GM19328 (cell line): Measurements from ENCODE around the gene SPON1.
"Not testable (repeated sequence)": the region's sequence is repeated elsewhere in the genome, so short reads cannot be mapped to it uniquely, and the experiment has no call there.

Source experiments
- ATAC-seq: cut with Tn5 transposase; IDR thresholded peaks from one replicate; pipeline ENCODE4 v1.9.1; 2021; ENCODE audit warnings: mild to moderate bottlenecking, moderate library complexity; ENCODE audit not compliant: unreplicated experiment

SPON1 gene

GRCh38 chr11:14075118-14076078 lies 112.9 kb downstream of the SPON1 start:
- ATAC-seq = no peak

- no peak for ATAC-seq
Observed at GRCh38 chr11:14079011-14079410, 116.5 kb downstream of the SPON1 start.

- ATAC-seq = no peak
Observed at GRCh38 chr11:14079797-14080196, 117.3 kb downstream of the SPON1 start.

- ATAC-seq = no peak
Observed at GRCh38 chr11:14081581-14082231, 119.2 kb downstream of the SPON1 start.

- ATAC-seq = no peak
Observed at GRCh38 chr11:14082338-14082737, 119.8 kb downstream of the SPON1 start.

GRCh38 chr11:14088861-14089260 lies 126.3 kb downstream of the SPON1 start:
- not testable (repeated sequence) for ATAC-seq

- ATAC-seq = no peak
Observed at GRCh38 chr11:14089690-14090462, 127.4 kb downstream of the SPON1 start.

GRCh38 chr11:14090631-14091030 lies 128.1 kb downstream of the SPON1 start:
- not testable (repeated sequence) for ATAC-seq

GRCh38 chr11:14093065-14093464 lies 130.5 kb downstream of the SPON1 start:
- no peak for ATAC-seq

GRCh38 chr11:14094481-14095037 lies 132.0 kb downstream of the SPON1 start:
- no peak for ATAC-seq

GRCh38 chr11:14095882-14096281 lies 133.4 kb downstream of the SPON1 start:
- no peak for ATAC-seq

- ATAC-seq = no peak
Observed at GRCh38 chr11:14096606-14097005, 134.1 kb downstream of the SPON1 start.

GRCh38 chr11:14101388-14101787 lies 138.9 kb downstream of the SPON1 start:
- ATAC-seq = no peak

GRCh38 chr11:14102766-14103165 lies 140.2 kb downstream of the SPON1 start:
- no peak for ATAC-seq

- no peak for ATAC-seq
Observed at GRCh38 chr11:14105446-14105845, 142.9 kb downstream of the SPON1 start.

- ATAC-seq = no peak
Observed at GRCh38 chr11:14106303-14107049, 144.0 kb downstream of the SPON1 start.

GRCh38 chr11:14107050-14107430 lies 144.5 kb downstream of the SPON1 start:
- ATAC-seq = no peak

GRCh38 chr11:14109742-14110141 lies 147.2 kb downstream of the SPON1 start:
- no peak for ATAC-seq

GRCh38 chr11:14110629-14111028 lies 148.1 kb downstream of the SPON1 start:
- no peak for ATAC-seq

- no peak for ATAC-seq
Observed at GRCh38 chr11:14111496-14111895, 149.0 kb downstream of the SPON1 start.
